KMS-11 (cell line): ENCODE data around the gene LAMB4.

ENCODE experiments used
- H2AFZ ChIP-seq: fragments of 200-600 bp; sonication (generic); 2 replicates; pipeline ENCODE4 v1.6.1; 2016; ENCODE audit warnings: antibody characterized with exemption, mixed run types, low read depth
- H3K27ac ChIP-seq: fragments of 200-600 bp; sonication (generic); 2 replicates; pipeline ENCODE4 v1.6.1; 2016; ENCODE audit warnings: mild to moderate bottlenecking, mixed run types
- H3K27me3 ChIP-seq: fragments of 200-600 bp; sonication (generic); 2 replicates; pipeline ENCODE4 v1.6.1; 2017; ENCODE audit warnings: mild to moderate bottlenecking, low read depth, mixed run types, moderate library complexity; ENCODE audit not compliant: insufficient read depth
- H3K36me3 ChIP-seq: fragments of 200-600 bp; sonication (generic); 2 replicates; pipeline ENCODE4 v1.6.1; 2017; ENCODE audit warnings: mild to moderate bottlenecking, mixed run types; ENCODE audit not compliant: insufficient read depth
- H3K4me1 ChIP-seq: fragments of 200-600 bp; sonication (generic); 2 replicates; pipeline ENCODE4 v1.6.1; 2016; ENCODE audit warnings: mild to moderate bottlenecking, low read depth, mixed run types; ENCODE audit not compliant: poor library complexity, severe bottlenecking
- H3K4me2 ChIP-seq: fragments of 200-600 bp; sonication (generic); 2 replicates; pipeline ENCODE4 v1.7.0; 2016; ENCODE audit warnings: mild to moderate bottlenecking, mixed run types
- H3K4me3 ChIP-seq: fragments of 200-600 bp; sonication (generic); IDR thresholded peaks from 2 replicates; pipeline ENCODE4 v1.6.1; 2017; ENCODE audit warnings: low read depth, low read length, mixed read lengths; ENCODE audit not compliant: insufficient read depth
- H3K79me2 ChIP-seq: fragments of 200-600 bp; sonication (generic); 2 replicates; pipeline ENCODE4 v1.6.1; 2016; ENCODE audit warnings: low read depth, mixed run types; ENCODE audit not compliant: insufficient read depth
- H3K9ac ChIP-seq: fragments of 200-600 bp; sonication (generic); 2 replicates; pipeline ENCODE4 v1.6.1; 2016; ENCODE audit warnings: mild to moderate bottlenecking, mixed run types
- H4K20me1 ChIP-seq: fragments of 200-600 bp; sonication (generic); 2 replicates; pipeline ENCODE4 v1.6.1; 2016; ENCODE audit warnings: mild to moderate bottlenecking, mixed run types; ENCODE audit not compliant: insufficient read depth
- CTCF ChIP-seq: fragments of 200-600 bp; sonication (generic); conservative IDR thresholded peaks from 2 replicates; pipeline ENCODE4 v1.6.1; 2017; ENCODE audit warnings: low read depth, mild to moderate bottlenecking, antibody characterized with exemption, low read length, moderate library complexity, mixed read lengths

LAMB4 gene

GRCh38 chr7:107995184-107996071, 134.7 kb downstream of the LAMB4 start:
- H3K4me2 ChIP-seq = no peak overlapping the region
- H3K9ac ChIP-seq = no peak overlapping the region

GRCh38 chr7:107994421-107995030, 135.6 kb downstream of the LAMB4 start:
- Histone ChIP-seq H3K79me2 (no peaks in the 10 kb centered on the region), H3K4me3 (no peak overlapping the region), H4K20me1 (no peaks in the 10 kb centered on the region), H3K36me3 (no peaks in the 10 kb centered on the region), H3K9ac (no peak overlapping the region), H3K27me3 (no peaks in the 10 kb centered on the region), H3K4me2 (no peak overlapping the region), H2AFZ (no peak overlapping the region), H3K4me1 (peaks cover 26% of the 10 kb centered on the region), H3K27ac (no peak overlapping the region)
- TF ChIP-seq CTCF = no peak

More at GRCh38 chr7:107995184-107996071, 134.7 kb downstream of the LAMB4 start:
- Histone ChIP-seq H3K27me3 (no peaks in the 10 kb centered on the region), H3K36me3 (no peaks in the 10 kb centered on the region), H3K4me1 (peaks cover 35% of the 10 kb centered on the region), H4K20me1 (no peaks in the 10 kb centered on the region), H3K27ac (no peak overlapping the region), H2AFZ (no peak overlapping the region), H3K4me3 (no peak overlapping the region), H3K79me2 (no peaks in the 10 kb centered on the region)
- TF ChIP-seq CTCF = no peak

- Histone ChIP-seq H2AFZ (no peak overlapping the region), H3K27ac (no peak overlapping the region), H4K20me1 (no peaks in the 10 kb centered on the region), H3K4me1 (peaks cover 20% of the 10 kb centered on the region), H3K9ac (no peak overlapping the region), H3K4me3 (no peak overlapping the region), H3K27me3 (no peaks in the 10 kb centered on the region), H3K4me2 (no peak overlapping the region), H3K36me3 (no peaks in the 10 kb centered on the region), H3K79me2 (no peaks in the 10 kb centered on the region)
- TF ChIP-seq CTCF = no peak
These were observed 136.3 kb downstream of the LAMB4 start for GRCh38 chr7:107993891-107994291.

GRCh38 chr7:107989618-107990373, 140.4 kb downstream of the LAMB4 start:
- no peak overlapping the region for H3K27ac ChIP-seq
- no peak overlapping the region for H2AFZ ChIP-seq
- no peaks in the 10 kb centered on the region for H3K27me3 ChIP-seq
- no peaks in the 10 kb centered on the region for H3K36me3 ChIP-seq
- H3K4me2 ChIP-seq = no peak overlapping the region
- H3K4me3 ChIP-seq = no peak overlapping the region
- TF ChIP-seq CTCF = no peak
- H3K4me1 ChIP-seq = no peaks in the 10 kb centered on the region
- H4K20me1 ChIP-seq = no peaks in the 10 kb centered on the region
- H3K79me2 ChIP-seq = no peaks in the 10 kb centered on the region
- H3K9ac ChIP-seq = no peak overlapping the region
